Stimulated activated CD4-positive, alpha-beta T cell treated with anti-CD3 and anti-CD28 coated beads, Interleukin-12 subunit alpha, Interleukin-12 subunit beta, amount 100 ng/mL, for 4 hours (primary cell): ENCODE measurements around the gene KCNMA1.

Experiments used
- DNase-seq: peaks from one replicate; pipeline ENCODE4 v3.0.0-alpha.2; 2020

The KCNMA1 gene

DNA sequence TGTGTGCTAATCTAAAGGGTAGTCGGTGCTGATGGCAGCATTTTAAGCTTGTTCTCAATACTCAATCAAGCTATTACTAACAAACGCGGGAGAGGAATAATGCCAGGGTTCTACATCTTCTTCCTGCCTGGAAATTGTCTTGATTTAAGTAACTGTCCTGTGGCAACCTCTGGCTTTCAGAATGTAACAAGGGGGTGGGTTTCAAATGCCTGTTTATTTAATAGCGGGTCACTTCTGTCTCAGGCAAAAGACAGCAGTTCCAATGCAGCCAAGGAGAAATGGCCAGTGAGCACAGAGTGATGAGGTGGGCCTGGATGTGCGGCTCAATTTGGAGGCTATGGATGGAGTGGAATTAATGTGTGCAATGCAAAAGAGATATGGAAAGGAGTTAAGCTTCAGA is 692.4 kb downstream of the KCNMA1 start:
- no peak for DNase-seq

DNA sequence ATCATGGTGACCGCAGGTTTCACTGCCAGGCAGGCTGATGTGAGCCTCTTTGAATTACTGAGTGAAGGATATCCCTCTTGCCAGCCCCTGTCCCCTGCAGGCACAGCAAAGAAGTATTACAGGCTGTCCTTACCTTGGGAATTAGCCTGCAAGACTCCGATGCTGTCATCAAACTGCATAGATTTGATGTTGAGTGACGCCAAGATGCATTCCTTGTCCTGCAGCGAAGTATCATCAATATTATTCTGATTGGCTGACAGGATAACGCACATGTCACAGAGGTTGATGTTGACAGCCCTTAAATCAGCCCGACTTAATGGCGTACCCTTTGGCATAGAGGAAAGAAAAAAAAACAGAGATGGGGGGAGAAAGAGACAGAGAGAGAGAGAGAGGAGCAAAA is 693.0 kb downstream of the KCNMA1 start:
- DNase-seq: no peak

DNA sequence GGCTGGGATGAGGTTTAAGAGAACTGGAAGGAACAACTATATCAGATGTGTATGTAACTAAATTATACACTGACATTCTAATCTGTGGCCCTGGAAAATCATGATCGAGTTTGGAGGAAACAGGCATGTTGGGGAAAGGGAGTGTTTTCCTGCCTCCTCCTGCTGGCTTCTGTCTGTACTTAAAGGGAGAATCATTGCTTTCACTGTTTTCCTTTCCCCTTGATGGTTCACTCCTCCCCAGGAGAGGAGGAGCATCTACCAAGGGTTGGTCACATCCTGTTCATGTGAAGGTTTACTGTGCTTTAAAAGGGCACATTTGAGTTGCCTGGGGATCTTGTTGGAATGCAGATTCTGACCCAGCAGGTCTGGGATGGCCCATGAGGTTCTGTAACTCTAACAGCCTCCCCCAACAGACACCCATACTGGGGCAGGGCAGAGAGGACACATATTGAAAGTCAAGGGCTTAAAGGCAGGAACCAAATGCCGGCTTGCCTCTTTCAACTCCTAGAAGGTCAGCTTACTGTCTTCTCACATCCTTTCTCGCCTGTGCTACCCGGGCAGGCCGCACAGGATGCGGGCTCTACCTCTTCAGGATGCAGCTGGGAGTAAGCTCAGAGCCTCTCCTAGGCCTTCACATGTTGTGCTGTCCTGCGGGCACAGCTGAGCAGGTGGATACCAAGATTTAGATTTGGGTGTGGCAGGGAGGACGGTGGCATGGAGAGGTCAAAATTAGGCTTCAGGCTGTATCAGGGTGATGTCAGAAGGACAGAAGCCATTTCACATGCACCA is 694.8 kb downstream of the KCNMA1 start:
- DNase-seq: no peak

DNA sequence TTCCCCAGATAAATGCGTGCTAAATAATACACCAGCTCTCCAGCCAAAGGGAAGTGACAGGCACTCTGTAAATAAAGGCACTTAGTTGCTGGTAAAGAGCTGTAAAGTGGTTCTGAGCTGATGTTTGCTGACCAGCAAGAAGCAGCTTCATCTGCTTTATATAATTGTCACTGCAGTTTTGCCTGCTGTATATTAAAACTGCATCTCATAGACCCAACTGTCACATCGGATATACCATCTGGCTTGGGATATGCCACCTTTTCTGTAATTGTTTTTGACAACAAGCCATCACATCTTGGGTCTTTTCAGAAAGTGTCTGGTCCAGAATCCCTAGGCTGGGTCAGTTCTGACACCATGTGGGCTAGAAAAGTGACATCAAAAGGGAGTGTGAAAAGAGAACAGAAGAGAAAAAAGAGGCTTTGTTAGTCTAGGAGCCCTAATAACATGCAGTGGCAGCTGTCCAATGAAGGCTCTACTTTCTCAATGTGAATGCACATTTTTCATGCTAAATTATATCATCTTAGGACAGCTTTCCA is 697.6 kb downstream of the KCNMA1 start:
- no peak for DNase-seq

DNA sequence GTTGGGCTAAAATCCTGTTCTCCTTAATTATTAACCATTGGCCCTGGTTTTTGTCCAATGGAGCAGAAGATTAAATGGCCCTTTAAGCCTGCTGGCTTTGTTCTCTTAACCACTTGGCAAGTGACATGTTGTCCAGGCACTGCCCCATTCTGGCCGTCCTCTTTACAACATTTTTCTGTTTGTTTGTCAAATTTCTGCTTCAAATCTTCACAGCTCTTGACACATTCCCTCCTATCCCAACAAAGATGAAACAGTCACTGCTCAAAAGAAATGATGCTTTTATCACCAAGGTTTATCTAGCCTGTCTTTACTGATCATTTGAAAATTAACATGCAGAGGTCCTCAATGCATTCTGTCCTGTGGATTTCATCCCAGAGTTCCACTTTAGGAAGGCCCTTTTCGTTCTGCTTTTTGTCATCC is 700.4 kb downstream of the KCNMA1 start:
- DNase-seq: no peak

DNA sequence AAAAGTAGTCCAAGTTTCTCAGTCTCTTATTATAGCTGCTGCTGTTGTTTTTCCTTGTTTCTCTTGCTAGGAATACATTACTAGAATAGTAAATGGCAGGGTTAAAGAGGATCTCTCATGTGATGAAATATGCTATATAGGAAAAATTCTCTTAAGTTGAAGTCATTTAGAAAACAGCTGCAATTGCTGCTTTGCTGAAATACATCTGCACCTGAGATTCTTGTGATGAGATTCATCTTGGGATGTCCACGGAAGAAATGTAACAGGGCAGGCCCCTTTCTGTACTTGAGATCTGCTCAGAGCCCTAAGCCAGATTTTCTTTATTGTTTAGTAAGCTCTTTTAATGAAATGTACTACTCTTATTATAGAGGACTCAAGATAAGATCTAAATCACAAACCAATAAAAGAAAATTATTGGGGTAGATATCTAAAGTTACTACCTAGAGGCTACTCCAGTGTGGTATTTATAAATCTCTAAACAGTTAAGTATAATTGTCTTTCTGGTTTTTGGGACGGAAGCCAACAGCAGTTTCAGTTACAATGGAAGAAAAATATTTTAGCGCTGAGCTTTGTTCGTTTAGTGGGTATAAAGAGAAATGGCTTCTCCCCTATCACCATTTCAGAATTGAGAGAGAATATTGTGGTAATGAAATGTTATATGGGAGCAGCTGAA is 701.5 kb downstream of the KCNMA1 start:
- no peak for DNase-seq

DNA sequence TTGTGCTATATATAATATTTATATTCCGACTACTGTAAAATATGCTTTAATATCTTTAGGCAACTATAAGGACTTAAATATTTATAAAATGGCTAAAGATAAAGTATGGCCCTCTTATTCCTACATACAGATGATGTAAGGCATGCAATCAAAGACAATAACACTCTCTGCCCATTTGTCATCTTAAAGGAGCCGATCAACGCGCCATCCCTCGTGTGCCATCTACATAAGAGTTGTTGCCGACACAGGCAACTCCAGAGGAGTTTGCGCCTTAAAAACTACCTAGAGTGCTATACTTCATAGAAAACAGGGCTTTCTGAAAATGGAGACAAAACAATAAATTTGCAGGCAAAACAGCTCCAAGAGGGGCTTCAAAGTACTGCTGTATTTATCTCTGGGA is 709.0 kb downstream of the KCNMA1 start:
- DNase-seq: no peak

DNA sequence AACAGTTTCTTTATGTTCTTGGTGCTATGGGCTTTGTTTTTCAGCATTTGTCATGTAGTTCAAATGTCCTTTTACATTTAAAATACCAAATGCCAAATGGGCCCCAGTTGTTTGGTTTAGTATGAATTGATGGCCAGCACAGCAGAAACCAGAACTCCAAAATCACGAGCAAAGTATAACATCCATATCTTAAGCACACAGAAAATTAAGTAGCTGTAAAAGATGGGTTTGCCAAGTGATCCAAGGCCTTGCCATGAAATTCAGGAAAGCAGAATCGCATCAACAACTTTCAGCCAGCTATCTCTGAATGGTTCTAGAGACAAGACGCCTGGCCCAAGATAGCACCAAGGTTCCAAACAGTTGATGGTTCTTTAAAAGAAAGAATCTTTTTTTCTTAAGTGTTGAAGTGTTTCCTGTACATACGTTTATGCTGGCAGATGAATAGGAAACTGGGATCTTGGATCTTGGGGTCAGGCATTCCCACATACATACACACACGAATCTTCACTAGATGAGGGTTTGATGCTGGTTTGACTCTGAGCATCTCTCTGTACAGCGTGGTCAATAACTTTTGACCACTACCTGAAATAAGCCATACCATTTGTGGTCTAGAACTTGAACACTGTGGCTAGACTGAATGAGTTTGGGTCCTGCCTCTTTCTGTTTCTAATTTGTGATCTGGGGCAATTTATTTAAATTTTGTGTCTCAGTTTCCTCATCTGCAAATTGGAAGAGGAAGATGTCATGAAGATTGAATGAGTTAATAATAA is 711.8 kb downstream of the KCNMA1 start:
- DNase-seq: no peak

DNA sequence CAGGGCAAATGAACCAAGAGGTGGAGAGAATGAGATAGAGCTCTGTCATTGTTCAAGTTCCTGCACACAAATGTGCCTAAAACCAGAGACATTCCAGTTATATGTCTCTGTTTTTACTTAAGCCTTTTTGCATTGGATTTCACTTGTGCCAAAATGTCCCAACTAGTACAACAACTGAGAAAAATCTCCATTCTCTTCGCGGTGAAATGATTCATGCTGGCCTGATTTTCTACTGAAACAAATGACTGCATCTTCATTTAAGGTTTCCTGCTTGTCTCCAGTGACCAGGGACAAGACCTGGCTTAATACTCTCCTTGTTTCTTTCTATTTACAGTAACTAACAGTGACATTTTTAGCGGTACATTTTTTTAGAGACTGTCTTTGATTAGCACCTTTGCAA is 714.9 kb downstream of the KCNMA1 start:
- no peak for DNase-seq

DNA sequence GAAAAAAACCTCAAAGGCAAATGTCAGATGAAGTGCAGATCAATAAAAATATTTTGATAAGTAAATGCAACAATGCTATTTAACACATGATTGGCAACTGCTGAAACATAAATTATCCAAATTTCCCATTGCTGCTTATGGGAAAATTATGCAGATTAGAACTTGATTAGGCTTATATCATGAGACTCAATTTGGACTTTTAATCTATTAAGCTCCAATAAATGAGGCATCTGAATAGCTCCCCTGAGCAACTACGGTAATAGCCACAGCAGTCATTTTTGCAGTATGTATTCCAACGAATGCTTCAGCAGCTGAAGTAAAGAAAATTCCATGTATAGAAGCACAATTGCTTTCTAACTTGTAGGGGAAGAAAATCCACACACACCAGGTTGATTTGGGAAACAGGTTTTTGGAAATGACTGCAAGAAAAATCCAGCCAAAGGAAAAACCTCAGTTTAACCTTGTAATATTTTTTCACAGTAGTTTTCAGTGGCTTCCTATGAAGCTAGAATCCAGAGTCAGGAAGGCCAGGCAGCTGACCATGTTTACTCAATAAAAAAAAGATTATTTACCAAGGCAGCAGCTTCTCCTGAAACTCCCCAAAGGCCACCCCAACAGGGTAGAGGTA is 716.1 kb downstream of the KCNMA1 start:
- no peak for DNase-seq

DNA sequence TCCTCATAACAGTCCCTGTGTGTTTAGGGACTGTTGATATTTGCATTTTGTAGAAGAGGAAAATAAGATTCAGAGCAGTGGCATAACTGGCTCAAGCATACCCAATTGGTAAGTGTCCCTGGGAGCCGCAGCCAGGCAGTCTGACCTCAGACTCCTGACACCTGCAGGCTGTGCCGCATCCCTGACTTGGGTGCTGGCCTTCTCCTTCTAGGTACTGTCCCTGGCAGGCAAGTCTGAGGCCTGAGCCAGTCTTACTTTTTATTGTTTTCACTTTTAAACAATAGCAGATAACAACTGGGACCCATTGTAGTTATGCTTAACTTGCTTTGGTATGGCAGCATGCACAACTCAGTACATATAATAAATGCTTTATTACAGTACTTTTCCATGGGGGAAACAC is 717.0 kb downstream of the KCNMA1 start:
- no peak for DNase-seq

DNA sequence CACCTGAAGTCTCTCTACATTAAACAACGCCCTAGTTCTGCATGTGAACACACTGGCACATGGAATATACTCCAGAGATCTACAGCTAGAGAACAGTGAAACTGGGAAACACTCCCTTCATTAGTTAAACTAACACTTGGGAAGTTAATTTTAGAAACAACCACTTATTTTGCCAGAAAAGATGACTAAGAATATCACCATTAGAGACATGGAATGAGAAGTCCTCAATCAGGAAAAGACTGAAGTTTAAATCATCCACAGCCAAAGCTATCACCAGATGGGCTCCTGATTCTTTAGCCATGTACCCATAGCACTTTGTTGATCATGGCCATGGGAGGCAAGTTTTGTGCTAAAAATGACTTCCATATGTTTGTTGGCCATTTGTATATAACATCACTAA is 719.5 kb downstream of the KCNMA1 start:
- DNase-seq: no peak

DNA sequence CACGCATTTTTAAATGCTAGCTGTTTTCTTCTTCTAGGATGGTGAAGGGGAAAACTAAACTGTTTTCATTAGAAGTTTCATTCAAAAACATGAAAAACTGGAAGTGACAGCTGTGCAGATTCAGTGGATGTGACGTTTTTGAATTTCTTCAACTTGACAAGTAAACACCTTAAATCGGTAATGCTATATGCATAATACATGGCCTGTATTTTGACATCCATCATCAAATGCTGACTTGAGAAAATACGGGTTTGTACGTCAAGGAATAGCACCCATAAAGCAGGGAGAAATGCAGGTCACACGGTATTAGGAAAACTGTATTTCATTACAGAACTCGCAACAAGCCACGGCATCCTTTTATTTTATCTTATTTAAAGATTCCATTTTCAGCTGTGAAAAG is 720.5 kb downstream of the KCNMA1 start:
- DNase-seq: no peak

DNA sequence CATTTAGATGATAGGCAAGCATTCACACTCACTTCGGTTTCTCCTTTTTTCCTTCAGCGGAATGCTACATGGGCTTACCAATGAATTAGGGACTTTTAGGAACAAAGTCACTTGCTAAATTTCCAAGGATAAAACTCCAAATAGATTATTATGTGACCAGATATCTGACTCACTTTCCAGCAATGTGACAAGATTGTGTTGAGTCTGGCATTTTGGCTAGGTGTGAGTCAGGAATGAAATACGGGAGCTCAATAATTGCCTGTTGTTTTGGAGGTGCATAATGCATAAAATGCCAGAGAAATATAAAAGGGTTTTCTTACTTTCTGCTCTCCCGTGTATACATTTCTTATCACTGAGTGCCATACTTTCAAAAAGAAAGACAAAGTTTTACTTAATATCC is 721.1 kb downstream of the KCNMA1 start:
- no peak for DNase-seq

DNA sequence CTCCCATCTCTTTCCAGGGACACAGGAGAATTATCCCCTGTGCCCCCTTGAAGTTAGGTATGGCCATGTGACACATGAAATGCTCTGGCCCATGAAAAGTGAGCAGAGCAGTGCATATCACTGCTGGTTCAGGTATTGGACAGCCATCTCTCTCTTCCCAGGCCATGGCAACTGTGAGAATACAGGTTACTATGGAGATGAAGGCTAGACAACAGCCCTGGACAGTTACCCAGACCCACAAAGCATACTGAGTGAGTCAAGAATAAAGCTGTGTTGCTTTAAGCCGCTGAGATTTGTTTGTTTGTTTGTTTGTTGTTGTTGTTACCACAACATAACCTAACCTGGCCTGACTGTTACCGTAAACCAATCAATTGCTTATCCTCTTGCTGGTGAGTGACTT is 722.3 kb downstream of the KCNMA1 start:
- no peak for DNase-seq

DNA sequence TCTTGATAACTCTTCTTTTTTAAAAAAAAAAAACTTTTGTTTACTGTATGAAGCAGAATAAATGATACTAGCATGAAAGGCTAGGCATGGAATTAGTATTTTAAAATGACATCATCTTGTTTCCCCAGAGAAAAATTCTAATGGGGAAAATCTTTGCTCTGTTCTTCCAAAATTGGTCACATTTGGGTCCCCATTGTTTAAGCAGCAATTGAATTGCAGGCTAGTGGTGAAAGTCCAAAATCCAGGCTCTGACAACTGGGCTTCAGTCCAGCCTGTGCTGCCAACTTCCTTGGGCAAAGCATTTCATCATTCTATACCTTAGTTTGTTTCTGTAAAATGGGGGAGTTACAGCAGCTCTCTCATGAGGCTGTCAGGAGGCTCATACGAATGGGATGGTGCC is 726.4 kb downstream of the KCNMA1 start:
- DNase-seq: no peak

DNA sequence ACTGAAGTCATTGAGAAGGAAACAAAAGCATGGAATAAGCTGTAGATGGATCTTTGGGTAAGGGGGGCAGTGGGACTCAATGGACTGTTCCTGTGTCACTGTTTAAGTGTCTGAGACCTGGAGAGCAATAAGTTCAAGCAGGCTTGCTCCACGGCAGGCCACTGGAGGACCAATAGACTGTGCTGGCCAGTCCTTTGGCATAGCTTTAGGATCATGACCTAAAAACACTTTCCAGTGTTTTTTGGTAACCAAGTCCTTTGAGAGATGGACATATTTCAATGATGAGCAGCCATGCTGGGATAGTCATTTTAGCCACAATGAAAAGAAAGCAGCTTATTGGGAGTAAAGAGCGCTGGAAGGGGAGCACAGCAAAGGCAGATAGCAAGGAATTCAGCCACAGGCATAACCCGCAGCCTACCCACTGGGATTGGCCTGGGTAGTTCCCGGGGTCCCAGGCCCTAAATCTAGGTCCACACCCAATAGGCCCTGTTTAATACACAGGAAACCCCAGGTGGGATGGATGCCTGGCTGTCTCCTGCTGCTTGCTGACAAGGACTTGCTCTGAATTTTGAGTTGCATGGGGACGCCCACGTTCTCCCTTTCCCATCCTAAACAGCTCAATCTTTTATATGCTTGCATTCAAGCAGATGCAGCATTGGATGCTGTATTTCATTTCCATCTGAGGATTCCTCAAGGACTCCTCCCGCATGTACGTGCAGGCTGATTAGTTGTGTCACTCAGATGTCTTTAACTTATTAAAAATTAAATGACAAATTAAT is 727.2 kb downstream of the KCNMA1 start:
- DNase-seq: no peak

DNA sequence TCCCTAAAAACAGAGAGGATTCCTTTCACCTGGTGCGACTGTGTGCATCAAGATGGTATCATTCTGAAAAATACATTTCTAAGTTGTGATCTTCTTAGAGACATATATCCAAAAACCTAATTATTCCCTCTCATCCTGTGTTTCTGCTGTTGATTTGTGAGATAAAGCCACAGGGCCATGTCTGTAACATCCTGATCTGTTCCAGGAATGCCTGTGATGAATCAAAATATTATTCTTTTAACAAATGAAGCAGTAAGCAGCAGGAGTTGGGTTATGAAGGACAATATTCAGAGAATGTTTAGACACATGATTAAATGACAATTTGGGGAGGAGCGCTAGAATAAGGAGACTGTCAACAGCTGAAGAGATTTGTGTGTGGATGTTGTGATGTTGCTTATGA is 731.4 kb downstream of the KCNMA1 start:
- DNase-seq: no peak

DNA sequence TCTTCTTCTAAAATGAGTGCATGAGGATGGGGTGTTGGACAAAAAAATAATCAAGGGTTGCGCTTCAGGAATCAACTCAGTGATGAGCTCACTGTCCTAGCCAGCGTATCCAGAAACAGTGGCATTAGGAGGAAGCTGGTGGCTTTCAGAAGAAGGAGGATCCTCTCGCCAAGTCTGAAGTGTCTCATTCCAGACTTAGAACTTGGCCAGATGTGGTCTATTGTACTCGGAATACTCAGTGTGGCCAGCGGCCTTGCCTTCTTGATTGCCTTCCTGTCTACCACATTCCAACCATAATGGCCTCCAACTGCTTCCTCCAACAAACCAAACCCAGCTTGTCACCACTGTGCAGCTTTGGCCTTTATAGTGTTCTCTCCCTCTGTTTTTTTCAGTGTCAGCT is 732.4 kb downstream of the KCNMA1 start:
- DNase-seq: no peak

DNA sequence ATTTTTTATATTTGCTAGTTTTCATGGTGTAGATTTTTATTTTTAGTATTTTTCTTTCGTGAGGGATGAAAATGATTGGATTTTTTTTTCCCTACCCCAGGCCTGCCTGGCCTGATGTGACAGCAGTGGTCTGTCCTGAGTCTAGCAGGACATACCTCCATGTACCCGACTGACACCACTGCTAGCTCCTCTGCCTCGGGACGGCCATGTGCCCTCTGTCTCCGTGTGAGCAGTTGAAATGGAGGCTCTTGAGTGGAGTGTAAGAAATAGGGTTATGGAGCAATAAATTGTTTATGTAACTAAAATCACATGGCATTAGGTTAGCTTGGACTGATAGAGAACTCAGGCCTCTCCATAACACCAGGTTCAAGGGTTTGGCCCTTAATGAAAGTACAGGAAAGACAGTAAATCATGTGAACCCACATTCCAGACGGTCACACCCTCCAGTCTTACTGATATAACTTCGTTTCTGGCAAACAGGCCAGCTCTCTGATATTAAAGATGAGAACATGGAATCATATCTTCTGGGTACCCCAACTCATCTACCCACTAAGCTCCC is 734.1 kb downstream of the KCNMA1 start:
- no peak for DNase-seq

DNA sequence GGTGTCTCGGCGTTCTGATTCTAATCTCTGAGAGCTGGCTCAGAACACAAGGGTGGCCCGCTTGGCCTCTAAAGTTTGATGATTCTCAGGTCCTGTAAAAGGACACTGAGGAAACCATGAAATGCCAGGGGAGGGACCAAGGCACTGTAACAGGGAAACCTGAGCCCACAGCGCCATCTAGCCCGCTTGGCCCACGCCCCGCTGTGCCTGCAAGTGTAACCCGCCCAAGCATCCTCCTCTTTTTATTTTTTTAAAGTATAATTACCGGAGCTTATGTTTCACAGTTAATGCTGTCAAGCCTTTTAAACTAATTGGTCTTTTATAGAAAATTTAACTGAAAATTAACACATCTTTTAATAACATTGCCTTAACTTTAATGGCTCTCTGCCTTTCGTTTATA is 734.7 kb downstream of the KCNMA1 start:
- no peak for DNase-seq

DNA sequence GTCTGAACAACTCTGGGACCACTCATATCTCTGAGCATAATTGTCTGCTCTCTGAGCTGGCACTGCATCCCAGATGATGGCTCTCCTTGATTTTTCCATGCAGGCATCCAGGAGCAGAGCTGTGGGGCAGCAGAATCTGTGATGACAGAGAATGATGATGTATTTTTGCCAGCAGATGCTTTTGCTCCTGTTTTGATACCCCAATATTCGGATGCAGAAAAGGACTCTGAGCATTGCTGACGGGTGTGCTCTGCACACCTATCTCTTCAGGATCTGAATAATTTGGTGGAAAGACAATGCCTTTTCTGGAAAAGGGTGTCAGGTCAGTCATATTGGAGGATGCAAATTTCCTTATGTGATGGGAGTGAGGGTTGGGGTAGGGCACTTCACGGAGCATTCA is 735.9 kb downstream of the KCNMA1 start:
- no peak for DNase-seq
